KMS-11 (cell line): ENCODE results near the gene NEFH.

Source experiments
- H2AFZ ChIP-seq: fragments of 200-600 bp; sonication (generic); 2 replicates; pipeline ENCODE4 v1.6.1; 2016; ENCODE audit warnings: antibody characterized with exemption, mixed run types, low read depth
- H3K27ac ChIP-seq: fragments of 200-600 bp; sonication (generic); 2 replicates; pipeline ENCODE4 v1.6.1; 2016; ENCODE audit warnings: mild to moderate bottlenecking, mixed run types
- H3K27me3 ChIP-seq: fragments of 200-600 bp; sonication (generic); 2 replicates; pipeline ENCODE4 v1.6.1; 2017; ENCODE audit warnings: mild to moderate bottlenecking, low read depth, mixed run types, moderate library complexity; ENCODE audit not compliant: insufficient read depth
- H3K36me3 ChIP-seq: fragments of 200-600 bp; sonication (generic); 2 replicates; pipeline ENCODE4 v1.6.1; 2017; ENCODE audit warnings: mild to moderate bottlenecking, mixed run types; ENCODE audit not compliant: insufficient read depth
- H3K4me1 ChIP-seq: fragments of 200-600 bp; sonication (generic); 2 replicates; pipeline ENCODE4 v1.6.1; 2016; ENCODE audit warnings: mild to moderate bottlenecking, low read depth, mixed run types; ENCODE audit not compliant: poor library complexity, severe bottlenecking
- H3K4me2 ChIP-seq: fragments of 200-600 bp; sonication (generic); 2 replicates; pipeline ENCODE4 v1.7.0; 2016; ENCODE audit warnings: mild to moderate bottlenecking, mixed run types
- H3K4me3 ChIP-seq: fragments of 200-600 bp; sonication (generic); IDR thresholded peaks from 2 replicates; pipeline ENCODE4 v1.6.1; 2017; ENCODE audit warnings: low read depth, low read length, mixed read lengths; ENCODE audit not compliant: insufficient read depth
- H3K79me2 ChIP-seq: fragments of 200-600 bp; sonication (generic); 2 replicates; pipeline ENCODE4 v1.6.1; 2016; ENCODE audit warnings: low read depth, mixed run types; ENCODE audit not compliant: insufficient read depth
- H3K9ac ChIP-seq: fragments of 200-600 bp; sonication (generic); 2 replicates; pipeline ENCODE4 v1.6.1; 2016; ENCODE audit warnings: mild to moderate bottlenecking, mixed run types
- H4K20me1 ChIP-seq: fragments of 200-600 bp; sonication (generic); 2 replicates; pipeline ENCODE4 v1.6.1; 2016; ENCODE audit warnings: mild to moderate bottlenecking, mixed run types; ENCODE audit not compliant: insufficient read depth
- TF ChIP-seq, protein P1 (sequence below): fragments of 200-600 bp; sonication (generic); conservative IDR thresholded peaks from 2 replicates; pipeline ENCODE4 v1.6.1; 2017; ENCODE audit warnings: low read depth, mild to moderate bottlenecking, antibody characterized with exemption, low read length, moderate library complexity, mixed read lengths

NEFH gene

DNA sequence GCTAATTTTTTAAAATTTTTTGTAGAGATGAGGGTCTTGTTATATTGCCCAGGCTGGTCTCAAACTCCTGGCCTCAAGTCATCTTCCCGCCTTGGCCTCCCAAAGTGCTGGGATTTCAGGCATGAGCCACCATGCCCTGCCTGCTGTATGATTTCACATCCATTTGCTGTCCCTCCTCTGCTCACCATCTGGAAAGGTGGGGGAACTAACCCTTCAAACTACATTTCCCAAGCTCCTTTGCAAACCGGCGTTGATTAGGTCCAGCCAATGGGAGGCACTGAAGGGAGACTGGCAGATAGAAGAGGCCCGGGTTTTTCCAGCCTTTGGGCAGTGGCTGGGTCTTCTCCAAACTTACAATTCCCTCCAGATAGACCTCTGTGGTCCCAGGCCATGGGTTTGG lies 22.3 kb upstream of the NEFH start:
- TF ChIP-seq, protein P1, sequence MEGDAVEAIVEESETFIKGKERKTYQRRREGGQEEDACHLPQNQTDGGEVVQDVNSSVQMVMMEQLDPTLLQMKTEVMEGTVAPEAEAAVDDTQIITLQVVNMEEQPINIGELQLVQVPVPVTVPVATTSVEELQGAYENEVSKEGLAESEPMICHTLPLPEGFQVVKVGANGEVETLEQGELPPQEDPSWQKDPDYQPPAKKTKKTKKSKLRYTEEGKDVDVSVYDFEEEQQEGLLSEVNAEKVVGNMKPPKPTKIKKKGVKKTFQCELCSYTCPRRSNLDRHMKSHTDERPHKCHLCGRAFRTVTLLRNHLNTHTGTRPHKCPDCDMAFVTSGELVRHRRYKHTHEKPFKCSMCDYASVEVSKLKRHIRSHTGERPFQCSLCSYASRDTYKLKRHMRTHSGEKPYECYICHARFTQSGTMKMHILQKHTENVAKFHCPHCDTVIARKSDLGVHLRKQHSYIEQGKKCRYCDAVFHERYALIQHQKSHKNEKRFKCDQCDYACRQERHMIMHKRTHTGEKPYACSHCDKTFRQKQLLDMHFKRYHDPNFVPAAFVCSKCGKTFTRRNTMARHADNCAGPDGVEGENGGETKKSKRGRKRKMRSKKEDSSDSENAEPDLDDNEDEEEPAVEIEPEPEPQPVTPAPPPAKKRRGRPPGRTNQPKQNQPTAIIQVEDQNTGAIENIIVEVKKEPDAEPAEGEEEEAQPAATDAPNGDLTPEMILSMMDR = no peak
- H4K20me1 ChIP-seq = no peaks in the 10 kb centered on the region
- no peaks in the 10 kb centered on the region for H3K79me2 ChIP-seq
- peaks cover 6% of the 10 kb centered on the region for H3K4me1 ChIP-seq
- H3K27ac ChIP-seq = no peak overlapping the region
- H2AFZ ChIP-seq = peak overlapping the region; percentile 77
- H3K9ac ChIP-seq = no peak overlapping the region
- H3K27me3 ChIP-seq = no peaks in the 10 kb centered on the region
- H3K4me2 ChIP-seq = peak overlapping the region; percentile 15; the same call in 1 of the 2 replicates
- no peak overlapping the region for H3K4me3 ChIP-seq
- no peaks in the 10 kb centered on the region for H3K36me3 ChIP-seq

DNA sequence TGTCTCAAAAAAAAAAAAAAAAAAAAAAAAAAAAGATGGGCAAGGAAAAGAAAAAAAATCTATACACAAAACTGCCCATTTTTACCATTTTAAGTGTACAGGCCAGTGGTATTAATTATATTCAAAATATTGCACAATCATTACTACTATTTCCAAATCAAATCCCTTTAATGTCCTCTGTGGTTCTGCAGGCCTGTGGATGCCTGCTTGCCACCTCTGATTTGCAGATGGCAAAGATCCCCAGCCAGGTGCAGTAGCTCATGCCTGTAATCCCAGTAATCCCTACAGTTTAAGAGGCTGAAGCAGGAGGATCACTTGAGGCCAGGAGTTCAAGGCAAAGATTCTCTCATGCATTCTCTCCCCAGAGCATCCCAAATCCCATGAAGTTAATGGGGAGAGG lies 21.5 kb upstream of the NEFH start:
- peaks cover 6% of the 10 kb centered on the region for H3K4me1 ChIP-seq
- no peaks in the 10 kb centered on the region for H3K27me3 ChIP-seq
- no peaks in the 10 kb centered on the region for H3K79me2 ChIP-seq
- no peak overlapping the region for H3K4me2 ChIP-seq
- no peaks in the 10 kb centered on the region for H4K20me1 ChIP-seq
- H3K9ac ChIP-seq = no peak overlapping the region
- no peak overlapping the region for H2AFZ ChIP-seq
- no peaks in the 10 kb centered on the region for H3K36me3 ChIP-seq
- H3K4me3 ChIP-seq = no peak overlapping the region
- TF ChIP-seq, protein P1 = no peak
- H3K27ac ChIP-seq = no peak overlapping the region

GRCh38 chr22:29459773-29460172 lies 20.2 kb upstream of the NEFH start:
- Histone ChIP-seq H3K4me1 (peaks cover 6% of the 10 kb centered on the region), H3K4me3 (no peak overlapping the region), H3K27ac (no peak overlapping the region), H4K20me1 (no peaks in the 10 kb centered on the region), H3K27me3 (no peaks in the 10 kb centered on the region), H3K4me2 (no peak overlapping the region), H3K36me3 (no peaks in the 10 kb centered on the region), H2AFZ (no peak overlapping the region), H3K9ac (no peak overlapping the region), H3K79me2 (no peaks in the 10 kb centered on the region)
- TF ChIP-seq, protein P1 = no peak

GRCh38 chr22:29461263-29461662 lies 18.8 kb upstream of the NEFH start:
- TF ChIP-seq, protein P1 = no peak
- Histone ChIP-seq H3K4me3 (no peak overlapping the region), H3K36me3 (no peaks in the 10 kb centered on the region), H3K9ac (no peak overlapping the region), H3K27ac (no peak overlapping the region), H3K79me2 (no peaks in the 10 kb centered on the region), H3K4me1 (peaks cover 6% of the 10 kb centered on the region), H4K20me1 (no peaks in the 10 kb centered on the region), H3K27me3 (no peaks in the 10 kb centered on the region; the same call in 1 of the 2 replicates), H3K4me2 (no peak overlapping the region), H2AFZ (no peak overlapping the region)
